IMR-90 (cell line): Measurements from ENCODE around the gene DAAM1. TPM values are rescaled to one million over a fixed set of nuclear protein-coding genes. Genes with fewer than 3 reads are reported as not detected.

ENCODE experiments used
- ATAC-seq: fragments of 200-7000 bp; cut with Tn5 transposase; 2 replicates; pipeline ENCODE4 v1.9.1; 2020; ENCODE audit warnings: low read depth, mild to moderate bottlenecking, moderate library complexity
- BruUV-seq: library from RNA; stranded (reverse); fragments of 400-500 nt; replicated peaks from 2 replicates; lab custom pipeline; 2021; lab: Mats Ljungman, UMichigan
- CTCF ChIA-PET: fragments of 300-600 bp; formaldehyde crosslinking; extraction: SDS; loops from one replicate; lab custom pipeline; 2021; ENCODE audit warnings: antibody characterized with exemption; lab: Yijun Ruan, JAX
- POLR2A ChIA-PET: fragments of 300-600 bp; sonication (Branson Sonifier 250); formaldehyde crosslinking; loops from one replicate; lab custom pipeline; 2022; ENCODE audit warnings: antibody characterized with exemption; ENCODE audit not compliant: unreplicated experiment; lab: Charles Lee
- DNase-seq: peaks from one replicate; pipeline ENCODE4 v3.0.0; 2013
- H2AFZ ChIP-seq: replicated peaks from 2 replicates; pipeline ENCODE3; 2013; ENCODE audit warnings: low read length, mild to moderate bottlenecking; ENCODE audit not compliant: poor library complexity
- H2AK5ac ChIP-seq: 2 replicates; pipeline ENCODE4 v1.6.1; 2013; ENCODE audit warnings: low read depth, low read length, inconsistent platforms
- H2AK9ac ChIP-seq: replicated peaks from 2 replicates; pipeline ENCODE3; 2013; ENCODE audit warnings: mild to moderate bottlenecking, low read depth, low read length, moderate library complexity; ENCODE audit not compliant: poor library complexity
- H2BK120ac ChIP-seq: 2 replicates; pipeline ENCODE4 v1.6.1; 2013; ENCODE audit warnings: low read depth, low read length, inconsistent platforms
- H2BK15ac ChIP-seq: 3 replicates; pipeline ENCODE4 v1.6.1; 2013; ENCODE audit warnings: low read depth, low read length, inconsistent platforms
- H2BK20ac ChIP-seq: 2 replicates; pipeline ENCODE4 v1.6.1; 2013; ENCODE audit warnings: low read depth, mild to moderate bottlenecking, inconsistent platforms, low read length, moderate library complexity
- H2BK5ac ChIP-seq: 2 replicates; pipeline ENCODE4 v1.6.1; 2013; ENCODE audit warnings: mild to moderate bottlenecking, low read depth, low read length, inconsistent platforms; ENCODE audit not compliant: poor library complexity, severe bottlenecking
- H3K14ac ChIP-seq: replicated peaks from 2 replicates; pipeline ENCODE4 v1.6.1; 2013; ENCODE audit warnings: low read depth, low read length, inconsistent platforms
- H3K18ac ChIP-seq: 2 replicates; pipeline ENCODE4 v1.6.1; 2013; ENCODE audit warnings: low read depth, low read length, control low read depth
- H3K23ac ChIP-seq: 2 replicates; pipeline ENCODE4 v1.6.1; 2013; ENCODE audit warnings: low read depth, low read length, inconsistent platforms
- H3K27ac ChIP-seq: 2 replicates; pipeline ENCODE4 v1.5.1; 2013; ENCODE audit warnings: mild to moderate bottlenecking, control low read depth, low read length; ENCODE audit not compliant: insufficient read depth
- H3K27me3 ChIP-seq: 2 replicates; pipeline ENCODE4 v1.6.1; 2013; ENCODE audit warnings: low read length; ENCODE audit not compliant: control insufficient read depth, insufficient read depth
- H3K36me3 ChIP-seq: 2 replicates; pipeline ENCODE4 v1.6.1; 2013; ENCODE audit warnings: low read length, mixed read lengths; ENCODE audit not compliant: control insufficient read depth, insufficient read depth
- H3K4ac ChIP-seq: 2 replicates; pipeline ENCODE4 v1.6.1; 2013; ENCODE audit warnings: low read depth, low read length, inconsistent platforms
- H3K4me1 ChIP-seq: 2 replicates; pipeline ENCODE4 v1.6.1; 2013; ENCODE audit warnings: low read length, mixed read lengths; ENCODE audit not compliant: control insufficient read depth, insufficient read depth
- H3K4me2 ChIP-seq: 2 replicates; pipeline ENCODE4 v1.6.1; 2013; ENCODE audit warnings: low read depth, mild to moderate bottlenecking, control low read depth, low read length, moderate library complexity
- H3K4me3 ChIP-seq: 2 replicates; pipeline ENCODE4 v1.5.1; 2013; ENCODE audit warnings: low read depth, mild to moderate bottlenecking, control low read depth, low read length, moderate library complexity; ENCODE audit not compliant: insufficient read depth
- H3K56ac ChIP-seq: 2 replicates; pipeline ENCODE4 v1.6.1; 2013; ENCODE audit warnings: low read length, inconsistent platforms; ENCODE audit not compliant: insufficient read depth; ENCODE audit errors: extremely low read depth
- H3K79me1 ChIP-seq, 2 experiments: 2 replicates each; pipeline ENCODE4 v1.6.1; 2013; ENCODE audit warnings: low read length in 2 of 2, inconsistent platforms in 1 of 2, low read depth in 1 of 2
- H3K9ac ChIP-seq: 2 replicates; pipeline ENCODE4 v1.6.1; 2013; ENCODE audit warnings: low read depth, low read length, control low read depth
- H3K9me1 ChIP-seq: 2 replicates; pipeline ENCODE4 v1.6.1; 2013; ENCODE audit warnings: low read length, inconsistent platforms; ENCODE audit not compliant: insufficient read depth
- H3K9me3 ChIP-seq: 2 replicates; pipeline ENCODE4 v1.6.1; 2013; ENCODE audit warnings: low read length; ENCODE audit not compliant: control insufficient read depth, insufficient read depth
- H4K20me1 ChIP-seq: 2 replicates; pipeline ENCODE4 v1.6.1; 2013; ENCODE audit warnings: low read length, inconsistent platforms; ENCODE audit not compliant: insufficient read depth
- H4K5ac ChIP-seq: 2 replicates; pipeline ENCODE4 v1.6.1; 2013; ENCODE audit warnings: mild to moderate bottlenecking, low read depth, low read length, control low read depth
- H4K8ac ChIP-seq, 2 experiments: 2 replicates each; pipeline ENCODE4 v1.6.1; 2013; ENCODE audit warnings: low read depth in 2 of 2, low read length in 2 of 2, control low read depth in 1 of 2, inconsistent platforms in 1 of 2
- H4K91ac ChIP-seq: 2 replicates; pipeline ENCODE4 v1.6.1; 2013; ENCODE audit warnings: low read depth, low read length, inconsistent platforms; ENCODE audit not compliant: insufficient read depth
- RAD21 ChIP-seq: IDR thresholded peaks from 2 replicates; pipeline ENCODE4 v1.6.1; 2012; ENCODE audit warnings: low read length, improper control_type of control experiment
- USF2 ChIP-seq: fragments of 150-350 bp; IDR thresholded peaks from 2 replicates; pipeline ENCODE4 v1.6.1; 2017; ENCODE audit warnings: mild to moderate bottlenecking, antibody characterized with exemption, low read length, low read depth
- WGBS, 2 experiments: methylation state at CpG; one replicate each; pipeline versions ENCODE4 v1.1.5 to v1.1.7; 2013; ENCODE audit warnings: missing lambda C conversion rate in 2 of 2; ENCODE audit not compliant: insufficient read length in 1 of 2; ENCODE audit errors: extremely low coverage in 2 of 2; 5-methylcytosine and 5-hydroxymethylcytosine counted together
- dilution Hi-C: fragments of 300-500 bp; cut with HindIII; formaldehyde crosslinking; loops from one replicate; pipeline ENCODE4 v1.14.3; 2018; ENCODE audit warnings: low sequenced_read_pairs; ENCODE audit not compliant: unreplicated experiment
- in situ Hi-C: fragments of 300-500 bp; cut with MboI; formaldehyde crosslinking; loops from 3 replicates; pipeline ENCODE4 v1.14.3; 2019; ENCODE audit warnings: low sequenced_read_pairs, inconsistent platforms, mixed read lengths
- intact Hi-C: fragments of 100-400 bp; cut with micrococcal nuclease; formaldehyde crosslinking; loops from 2 replicates; pipeline ENCODE4 v1.10.0; 2022
- polyA plus RNA-seq, 3 experiments: library from polyadenylated mRNA; depleted of rRNA; stranded (reverse); fragments of >200 nt; gene quantifications; 2 replicates each; pipeline ENCODE4 v1.2.3, GENCODE V29; 2012; ENCODE audit warnings: low replicate concordance in 1 of 3
- total RNA-seq: library from RNA; depleted of rRNA; stranded (reverse); fragments of >200 nt; gene quantifications from 2 replicates; pipeline ENCODE4 v1.2.3, GENCODE V29; 2012

DAAM1 gene
- total and polyA plus RNA-seq, 2 of the 4 experiments (the other 2 are of a cell fraction) = 4.8 to 5.4 TPM

GRCh38 chr14:59333235-59333634, 144.8 kb downstream of the DAAM1 start:
- POLR2A ChIA-PET = no interaction called here
- no CpG with 5 or more reads among the region's 2 CpGs for WGBS, 2 experiments

More at GRCh38 chr14:59333235-59333634, 144.8 kb downstream of the DAAM1 start:
- BruUV-seq = no TSS peak
- Histone ChIP-seq H3K9me1 (peaks cover 6% of the 10 kb centered on the region), H3K27me3 (no peaks in the 10 kb centered on the region), H2BK120ac (peak overlapping the region; percentile 44), H4K8ac (no peak overlapping the region), H3K56ac (no peak overlapping the region), H3K4me1 (peaks cover 9% of the 10 kb centered on the region), H2AK5ac (peak overlapping the region; percentile 10; the same call in 1 of the 2 replicates), H2AFZ (no peak overlapping the region), H4K5ac (no peak overlapping the region), H2AK9ac (no peak overlapping the region), H3K79me1 (0 out of 4 replicates have a peak, but pooled peaks cover 0 to 4% of the 10 kb centered on the region in 2 experiments), H3K4me2 (no peak overlapping the region), H2BK15ac (peak overlapping the region; percentile 11; the same call in 1 of the 3 replicates), H3K9ac (no peak overlapping the region), H3K36me3 (peaks cover 2% of the 10 kb centered on the region; the same call in 1 of the 2 replicates), H3K14ac (peak overlapping the region; percentile 66; the same call in 1 of the 2 replicates), H2BK5ac (peak overlapping the region; percentile 54), H3K9me3 (no peaks in the 10 kb centered on the region), H2BK20ac (peak overlapping the region; percentile 24; the same call in 1 of the 2 replicates), H4K91ac (no peak overlapping the region), H3K23ac (peak overlapping the region; percentile 49; the same call in 1 of the 2 replicates), H4K20me1 (no peaks in the 10 kb centered on the region), H3K4ac (peak overlapping the region; percentile 46; the same call in 1 of the 2 replicates), H3K4me3 (no peak overlapping the region), H3K18ac (peak overlapping the region; percentile 42; the same call in 1 of the 2 replicates), H3K27ac (peak overlapping the region; percentile 34; the same call in 1 of the 2 replicates)
- DNase-seq (no peak), ATAC-seq (no peak)
- in situ Hi-C loops = no loop called here
- TF ChIP-seq RAD21 (no peak), USF2 (no peak)
- dilution Hi-C loops = no loop called here
- intact Hi-C loops = loop anchor here (5.0 kb wide), 1 partner anchor 141 kb away; no protein-coding TSS in a partner anchor
- CTCF ChIA-PET = no interaction called here
